DMS53 treated with DMSO at 0.1 percent for 48 hours (cell line): ENCODE measurements around the gene RBM47.
A peak's percentile ranks its signal among the peaks of the same experiment; 100 is the strongest.
"Not testable (repeated sequence)": the region's sequence is repeated elsewhere in the genome, so short reads cannot be mapped to it uniquely, and the experiment has no call there.

Experiments
- DNase-seq: peaks from one replicate; lab custom pipeline; 2025; ENCODE audit not compliant: unreplicated experiment; lab: John Stamatoyannopoulos, UW

The RBM47 gene

GRCh38 chr4:40629401-40630334, at the start of gene RBM47:
Gene RBM47, minus strand, starts transcription at chr4:40629864. Its CDS starts 190,971 bp downstream, at chr4:40438893.
- peak; percentile 94 for DNase-seq

- DNase-seq, result no peak
These were observed 48.8 kb upstream of the RBM47 start for GRCh38 chr4:40678421-40678820.

GRCh38 chr4:40675166-40675565, 45.5 kb upstream of the RBM47 start:
- DNase-seq, result no peak

GRCh38 chr4:40672528-40673522, 43.2 kb upstream of the RBM47 start:
- DNase-seq, result peak; percentile 87

- DNase-seq, result no peak
These were observed 39.8 kb upstream of the RBM47 start for GRCh38 chr4:40669504-40669903.

- DNase-seq, result no peak
These were observed 36.2 kb upstream of the RBM47 start for GRCh38 chr4:40665842-40666241.

GRCh38 chr4:40662962-40663604, 33.4 kb upstream of the RBM47 start:
- DNase-seq, result peak; percentile 100

GRCh38 chr4:40661803-40662202, 32.1 kb upstream of the RBM47 start:
- no peak for DNase-seq

GRCh38 chr4:40656201-40656863, 26.7 kb upstream of the RBM47 start:
- DNase-seq, result no peak

GRCh38 chr4:40651280-40651679, 21.6 kb upstream of the RBM47 start:
- DNase-seq, result no peak

- DNase-seq, result no peak
These were observed 19.7 kb upstream of the RBM47 start for GRCh38 chr4:40649321-40649720.

GRCh38 chr4:40648742-40649281, 19.1 kb upstream of the RBM47 start:
- DNase-seq, result peak; percentile 24

GRCh38 chr4:40648131-40648530, 18.5 kb upstream of the RBM47 start:
- no peak for DNase-seq

GRCh38 chr4:40645586-40645985, 15.9 kb upstream of the RBM47 start:
- DNase-seq, result no peak

GRCh38 chr4:40632080-40632479, 2.4 kb upstream of the RBM47 start:
- no peak for DNase-seq

GRCh38 chr4:40630335-40631021, 814 bp upstream of the RBM47 start:
- peak; percentile 82 for DNase-seq

GRCh38 chr4:40628888-40629287, 776 bp downstream of the RBM47 start:
- DNase-seq, result no peak

GRCh38 chr4:40628407-40628806, 1.3 kb downstream of the RBM47 start:
- DNase-seq, result not testable (repeated sequence)

- DNase-seq, result no peak
These were observed 2.1 kb downstream of the RBM47 start for GRCh38 chr4:40627540-40627939.
